ENCODE results near the gene RNU6-9. TPM values are rescaled to one million over a fixed set of nuclear protein-coding genes. Genes with fewer than 3 reads are reported as not detected.
"Not testable (repeated sequence)": the region's sequence is repeated elsewhere in the genome, so short reads cannot be mapped to it uniquely, and the experiment has no call there.

RNU6-9 gene
- polyA plus RNA-seq, 3 donors from 2014 or later, result not detected

DNA sequence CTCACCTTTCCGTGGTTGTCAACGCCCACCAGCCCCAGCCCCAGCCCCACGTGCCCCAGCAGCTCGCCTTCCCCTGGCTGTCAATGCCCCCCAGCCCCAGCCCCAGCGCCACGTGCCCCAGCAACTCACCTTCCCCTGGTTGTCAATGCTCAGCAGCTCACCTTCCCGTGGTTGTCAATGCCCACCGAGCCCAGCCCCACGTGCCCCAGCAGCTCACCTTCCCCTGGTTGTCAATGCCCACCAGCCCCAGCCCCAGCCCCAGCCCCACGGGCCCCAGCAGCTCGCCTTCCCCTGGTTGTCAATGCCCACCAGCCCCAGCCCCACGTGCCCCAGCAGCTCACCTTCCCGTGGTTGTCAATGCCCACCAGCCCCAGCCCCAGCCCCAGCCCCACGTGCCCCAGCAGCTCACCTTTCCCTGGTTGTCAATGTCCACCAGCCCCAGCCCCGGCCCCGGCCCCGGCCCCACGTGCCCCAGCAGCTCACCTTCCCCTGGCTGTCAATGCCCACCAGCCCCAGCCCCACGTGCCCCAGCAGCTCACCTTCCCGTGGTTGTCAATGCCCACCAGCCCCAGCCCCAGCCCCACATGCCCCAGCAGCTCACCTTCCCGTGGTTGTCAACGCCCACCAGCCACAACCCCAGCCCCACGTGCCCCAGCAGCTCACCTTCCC is 15.2 kb upstream of the RNU6-9 start:
- not testable (repeated sequence) for DNase-seq; H3K27ac Mint-ChIP-seq; H3K9me3 Mint-ChIP-seq; H3K4me3 Mint-ChIP-seq; H3K36me3 Mint-ChIP-seq; H3K27me3 Mint-ChIP-seq (ENCODE audit: low read depth in 3 of 3); H3K4me1 Mint-ChIP-seq

DNA sequence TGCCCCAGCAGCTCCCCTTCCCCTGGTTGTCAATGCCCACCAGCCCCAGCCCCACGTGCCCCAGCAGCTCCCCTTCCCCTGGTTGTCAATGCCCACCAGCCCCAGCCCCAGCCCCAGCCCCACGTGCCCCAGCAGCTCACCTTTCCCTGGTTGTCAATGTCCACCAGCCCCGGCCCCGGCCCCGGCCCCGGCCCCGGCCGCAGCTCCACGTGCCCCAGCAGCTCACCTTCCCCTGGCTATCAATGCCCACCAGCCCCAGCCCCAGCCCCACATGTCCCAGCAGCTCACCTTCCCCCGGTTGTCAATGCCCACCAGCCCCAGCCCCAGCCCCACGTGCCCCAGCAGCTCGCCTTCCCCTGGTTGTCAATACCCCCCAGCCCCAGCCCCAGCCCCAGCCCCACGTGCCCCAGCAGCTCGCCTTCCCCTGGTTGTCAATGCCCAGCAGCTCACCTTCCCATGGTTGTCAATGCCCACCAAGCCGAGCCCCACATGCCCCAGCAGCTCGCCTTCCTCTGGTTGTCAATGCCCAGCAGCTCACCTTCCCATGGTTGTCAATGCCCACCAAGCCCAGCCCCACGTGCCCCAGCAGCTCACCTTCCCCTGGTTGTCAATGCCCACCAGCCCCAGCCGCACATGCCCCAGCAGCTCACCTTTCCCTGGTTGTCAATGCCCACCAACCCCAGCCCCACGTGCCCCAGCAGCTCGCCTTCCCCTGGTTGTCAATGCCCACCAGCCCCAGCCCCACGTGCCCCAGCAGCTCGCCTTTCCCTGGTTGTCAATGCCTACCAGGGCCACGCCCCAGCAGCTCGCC is 14.3 kb upstream of the RNU6-9 start:
- peak overlapping the region in 1 of 6 donors; percentile 69 for H3K27ac Mint-ChIP-seq
- not testable (repeated sequence) for H3K4me1 Mint-ChIP-seq; H3K27me3 Mint-ChIP-seq (ENCODE audit: low read depth in 3 of 3); H3K9me3 Mint-ChIP-seq; H3K36me3 Mint-ChIP-seq; DNase-seq; H3K4me3 Mint-ChIP-seq

- no peaks in the 10 kb centered on the region for H3K4me1 Mint-ChIP-seq
- H3K9me3 Mint-ChIP-seq, result no peaks in the 10 kb centered on the region
- peaks cover 0 to 3% (median 0%) of the 10 kb centered on the region in 3 donors for H3K27me3 Mint-ChIP-seq (ENCODE audit: low read depth in 3 of 3)
- peaks cover 0 to 9% (median 0%) of the 10 kb centered on the region in 3 donors for H3K36me3 Mint-ChIP-seq
- no peak overlapping the region for H3K4me3 Mint-ChIP-seq
- H3K27ac Mint-ChIP-seq, result no peak overlapping the region
- DNase-seq, result no peak
Measured at GRCh38 chr19:879711-880438, 13.4 kb upstream of the RNU6-9 start.

DNA sequence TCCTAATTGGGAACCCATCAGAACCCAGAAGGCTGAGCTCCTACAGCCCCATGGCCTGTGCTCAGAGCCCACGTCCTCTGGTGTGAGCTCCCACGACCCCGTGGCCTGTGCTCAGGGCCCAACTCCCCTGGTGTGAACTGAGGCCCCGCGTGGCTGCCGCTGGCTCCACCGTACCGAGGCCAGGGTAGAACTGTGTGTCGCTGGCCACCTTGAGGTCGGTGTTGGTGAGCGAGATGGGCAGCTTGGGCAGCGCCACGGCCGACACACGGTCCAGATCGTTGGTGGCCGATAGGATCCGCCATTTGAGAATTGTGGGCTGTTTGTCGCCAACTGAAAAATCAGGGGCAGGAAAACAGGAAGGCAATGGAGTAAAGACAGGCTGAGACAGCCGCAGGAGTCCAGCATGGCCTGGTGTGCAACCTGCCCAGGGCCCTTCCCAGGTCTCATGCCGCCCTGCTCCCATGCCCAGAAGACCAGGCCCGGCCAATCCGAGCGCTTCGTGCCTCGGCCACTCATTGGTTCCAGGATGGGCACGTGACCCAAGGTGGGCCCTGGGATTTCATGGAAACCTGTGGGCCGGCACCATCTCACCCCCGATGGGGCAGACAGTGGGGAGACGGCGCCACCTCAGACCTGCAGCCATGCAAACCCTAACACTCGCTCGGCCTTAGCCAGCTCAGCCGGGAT is 11.8 kb upstream of the RNU6-9 start:
- Mint-ChIP-seq H3K9me3 (no peaks in the 10 kb centered on the region), H3K4me1 (no peaks in the 10 kb centered on the region), H3K4me3 (no peak overlapping the region), H3K36me3 (peaks cover 0 to 5% (median 0%) of the 10 kb centered on the region in 3 donors), H3K27me3 (ENCODE audit: low read depth in 3 of 3) (peaks cover 0 to 3% (median 0%) of the 10 kb centered on the region in 3 donors), H3K27ac (no peak overlapping the region)
- no peak for DNase-seq

DNA sequence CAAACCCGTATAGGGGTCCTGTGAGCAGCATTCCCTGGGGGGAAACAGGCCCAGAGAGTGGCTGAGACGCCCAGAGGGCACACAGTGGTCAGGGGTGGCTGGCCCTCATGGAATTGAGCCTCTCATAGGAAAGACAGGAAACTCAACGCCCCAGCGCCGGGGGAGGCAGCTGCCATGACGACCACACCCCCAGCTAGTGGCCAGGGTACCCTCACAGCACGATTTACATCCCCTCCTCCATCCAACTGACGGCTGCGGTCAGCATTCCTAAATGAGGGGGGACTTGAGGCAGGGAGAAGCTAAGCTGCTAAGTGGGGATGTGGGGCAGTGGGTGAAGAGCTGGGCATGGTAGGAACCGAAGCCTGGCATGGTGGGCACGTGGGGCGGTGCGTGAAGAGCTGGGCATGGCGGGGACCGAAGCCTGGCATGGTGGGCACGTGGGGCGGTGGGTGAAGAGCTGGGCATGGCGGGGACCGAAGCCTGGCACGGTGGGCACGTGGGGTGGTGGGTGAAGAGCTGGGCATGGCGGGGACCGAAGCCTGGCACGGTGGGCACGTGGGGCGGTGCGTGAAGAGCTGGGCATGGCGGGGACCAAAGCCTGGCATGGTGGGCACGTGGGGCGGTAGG is 10.3 kb upstream of the RNU6-9 start:
- H3K4me3 Mint-ChIP-seq, result peak overlapping the region in 1 of 5 donors; percentile 18
- no peaks in the 10 kb centered on the region for H3K9me3 Mint-ChIP-seq
- H3K36me3 Mint-ChIP-seq, result peaks cover 0 to 7% (median 0%) of the 10 kb centered on the region in 3 donors
- DNase-seq, result no peak
- no peak overlapping the region for H3K27ac Mint-ChIP-seq
- peaks cover 0 to 5% (median 2%) of the 10 kb centered on the region in 3 donors for H3K27me3 Mint-ChIP-seq (ENCODE audit: low read depth in 3 of 3)
- no peaks in the 10 kb centered on the region for H3K4me1 Mint-ChIP-seq

DNA sequence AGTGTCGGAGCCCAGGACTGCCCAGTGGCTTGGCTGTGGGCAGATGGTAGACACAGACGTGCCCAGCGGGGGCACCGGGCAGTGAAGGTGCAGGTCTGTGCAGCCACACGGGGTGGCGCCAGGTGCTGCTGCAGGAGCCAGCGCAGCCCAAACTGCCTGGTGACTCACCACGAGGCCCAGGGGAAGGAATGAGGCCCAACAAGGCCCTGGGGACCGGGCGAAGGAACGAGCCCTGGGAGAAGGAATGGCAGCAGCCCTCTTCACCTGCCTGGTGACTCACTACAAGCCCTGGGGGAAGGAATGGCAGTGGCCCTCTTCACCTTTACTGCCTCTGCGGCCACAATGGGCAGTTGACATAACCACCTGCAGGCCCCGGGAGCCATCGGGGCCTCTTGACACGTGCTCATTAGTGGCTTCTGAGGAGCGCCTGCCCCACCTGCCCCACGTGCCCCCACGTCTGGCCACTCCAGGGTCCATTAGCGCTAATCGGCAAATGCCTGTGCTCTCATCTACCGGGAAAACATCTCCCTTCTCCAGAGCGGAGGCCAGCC is 9.5 kb upstream of the RNU6-9 start:
- no peak for DNase-seq
- Mint-ChIP-seq H3K9me3 (no peaks in the 10 kb centered on the region), H3K4me1 (no peaks in the 10 kb centered on the region), H3K4me3 (no peak overlapping the region), H3K27me3 (ENCODE audit: low read depth in 3 of 3) (peaks cover 0 to 5% (median 2%) of the 10 kb centered on the region in 3 donors), H3K36me3 (peaks cover 0 to 7% (median 0%) of the 10 kb centered on the region in 3 donors), H3K27ac (no peak overlapping the region)

- DNase-seq, result no peak
- Mint-ChIP-seq H3K4me1 (peaks cover 0 to 4% of the 10 kb centered on the region in 2 donors), H3K27ac (no peak overlapping the region), H3K4me3 (no peak overlapping the region), H3K9me3 (no peaks in the 10 kb centered on the region), H3K36me3 (peaks cover 0 to 6% (median 0%) of the 10 kb centered on the region in 3 donors), H3K27me3 (ENCODE audit: low read depth in 3 of 3) (peaks cover 0 to 3% (median 2%) of the 10 kb centered on the region in 3 donors)
Measured at GRCh38 chr19:884420-885211, 8.7 kb upstream of the RNU6-9 start.

DNA sequence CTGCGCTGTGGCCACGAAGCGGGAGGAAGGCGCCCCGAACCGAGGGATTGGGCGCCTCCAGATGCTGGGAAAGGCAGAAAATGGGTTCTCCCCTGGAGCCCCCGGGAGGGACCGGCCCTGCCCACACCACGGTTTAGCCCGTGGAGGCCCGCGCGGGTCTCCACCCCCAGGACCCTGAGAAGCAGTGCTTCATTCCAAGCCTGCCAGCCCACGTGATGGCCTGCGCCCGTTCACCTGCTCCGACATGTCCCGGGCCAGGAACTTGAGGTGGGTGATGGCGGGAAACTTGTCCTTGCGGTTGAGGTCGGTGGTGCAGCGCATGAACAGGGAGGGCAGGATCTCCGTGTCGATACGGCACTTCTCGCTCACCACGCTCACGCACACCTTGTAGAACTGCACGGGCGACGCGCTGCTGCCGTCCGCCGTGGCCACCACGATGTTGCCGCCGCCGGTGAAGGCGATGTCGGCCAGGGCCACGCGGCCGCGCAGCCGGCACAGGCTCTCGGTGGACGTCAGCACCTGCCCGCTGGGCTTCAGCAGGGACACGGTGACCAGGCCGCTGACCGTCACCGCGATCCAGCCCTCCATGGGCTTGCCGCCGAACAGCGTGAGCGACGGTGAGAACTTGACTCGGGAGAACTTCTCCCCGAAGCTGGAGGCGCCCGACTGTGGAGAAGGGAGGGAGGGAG is 7.6 kb upstream of the RNU6-9 start:
- DNase-seq, result no peak
- no peak overlapping the region for H3K4me3 Mint-ChIP-seq
- H3K4me1 Mint-ChIP-seq, result peaks cover 0 to 9% of the 10 kb centered on the region in 2 donors
- no peaks in the 10 kb centered on the region for H3K9me3 Mint-ChIP-seq
- no peak overlapping the region for H3K27ac Mint-ChIP-seq
- peaks cover 0 to 3% (median 2%) of the 10 kb centered on the region in 3 donors for H3K27me3 Mint-ChIP-seq (ENCODE audit: low read depth in 3 of 3)
- H3K36me3 Mint-ChIP-seq, result peaks cover 0 to 6% (median 0%) of the 10 kb centered on the region in 3 donors

DNA sequence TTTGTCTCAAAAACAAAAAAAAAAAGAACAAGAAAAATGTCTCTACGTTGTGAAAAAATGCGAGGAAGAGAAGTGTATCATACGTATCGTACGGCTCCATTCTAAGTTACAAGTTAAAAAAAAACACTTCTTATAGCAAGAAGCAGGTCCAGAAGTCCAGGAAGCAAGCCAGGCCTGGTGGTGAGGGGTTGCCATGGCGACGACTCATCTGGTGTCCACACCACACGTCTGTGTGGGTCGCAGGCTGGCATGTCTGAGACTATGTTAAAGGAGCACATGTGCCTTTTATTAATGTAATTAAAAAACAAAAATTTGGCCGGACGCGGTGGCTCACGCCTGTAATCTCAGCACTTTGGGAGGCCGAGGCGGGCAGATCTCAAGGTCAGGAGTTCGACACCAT is 6.2 kb upstream of the RNU6-9 start:
- H3K9me3 Mint-ChIP-seq, result no peaks in the 10 kb centered on the region
- no peak for DNase-seq
- peaks cover 0 to 2% (median 1%) of the 10 kb centered on the region in 3 donors for H3K27me3 Mint-ChIP-seq (ENCODE audit: low read depth in 3 of 3)
- H3K4me1 Mint-ChIP-seq, result peaks cover 0 to 13% of the 10 kb centered on the region in 2 donors
- H3K27ac Mint-ChIP-seq, result peak overlapping the region in 3 of 6 donors; percentile 40 to 85 (median 65)
- peaks cover 0 to 6% (median 0%) of the 10 kb centered on the region in 3 donors for H3K36me3 Mint-ChIP-seq
- H3K4me3 Mint-ChIP-seq, result peak overlapping the region in 1 of 5 donors; percentile 7

DNA sequence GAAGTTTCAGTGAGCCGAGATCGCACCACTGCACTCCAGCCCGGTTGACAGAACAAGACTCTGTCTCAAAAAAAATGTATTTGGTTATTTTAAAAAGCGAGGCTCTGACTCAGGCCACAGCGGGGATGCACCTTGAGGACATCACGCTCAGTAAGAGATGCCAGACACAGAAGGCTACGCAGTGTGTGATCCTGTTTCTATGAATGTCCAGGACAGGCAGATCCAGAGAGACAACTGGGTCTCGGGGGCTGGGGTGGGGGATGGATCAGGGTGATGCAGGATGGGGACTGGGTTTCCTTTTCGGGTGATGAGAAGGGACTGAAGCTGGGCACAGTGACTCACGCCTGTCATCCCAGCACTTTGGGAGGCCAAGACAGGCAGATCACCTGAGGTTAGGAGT is 5.7 kb upstream of the RNU6-9 start:
- DNase-seq, result no peak
- Mint-ChIP-seq H3K36me3 (peaks cover 0 to 6% (median 0%) of the 10 kb centered on the region in 3 donors), H3K4me3 (peak overlapping the region in 1 of 5 donors; percentile 54), H3K27ac (peak overlapping the region in 3 of 6 donors; percentile 40 to 91 (median 85)), H3K27me3 (ENCODE audit: low read depth in 3 of 3) (peaks cover 0 to 2% (median 1%) of the 10 kb centered on the region in 3 donors), H3K4me1 (peaks cover 0 to 16% of the 10 kb centered on the region in 2 donors), H3K9me3 (no peaks in the 10 kb centered on the region)

- H3K36me3 Mint-ChIP-seq, result peaks cover 0 to 6% (median 0%) of the 10 kb centered on the region in 3 donors
- peaks cover 7 to 10% (median 8%) of the 10 kb centered on the region in 3 donors for H3K27me3 Mint-ChIP-seq (ENCODE audit: low read depth in 3 of 3)
- H3K4me3 Mint-ChIP-seq, result peak overlapping the region in 4 of 5 donors; percentile 53 to 76 (median 63)
- no peaks in the 10 kb centered on the region for H3K9me3 Mint-ChIP-seq
- H3K4me1 Mint-ChIP-seq, result peaks cover 8 to 25% of the 10 kb centered on the region in 2 donors
- DNase-seq, result peak in 2 of 3 donors; percentile 74 to 83
- peak overlapping the region in 3 of 6 donors; percentile 85 to 93 (median 91) for H3K27ac Mint-ChIP-seq
Measured at GRCh38 chr19:888581-889385, 4.5 kb upstream of the RNU6-9 start.

Data from immature natural killer cell (primary cell).